ENCODE results near the gene CLEC19A. TPM values are rescaled to one million over a fixed set of nuclear protein-coding genes. Genes with fewer than 3 reads are reported as not detected.

Gene CLEC19A
- total and polyA plus RNA-seq, 2 donors (not counting 3 experiments of a cell fraction or from before 2014, with no cell fraction given): not detected

- Histone ChIP-seq H4K20me1 (replicated peaks; ENCODE audit: control insufficient read depth, extremely low read depth, insufficient read depth, low read length) (no peaks in the 10 kb centered on the region), H3K4me3 (replicated peaks in 1 of 3; ENCODE audit: insufficient read depth in 1 of 3, low read depth in 1 of 3, low read length in 3 of 3) (no peak overlapping the region), H3K9me1 (replicated peaks; ENCODE audit: control insufficient read depth, extremely low read depth, insufficient read depth, low read length) (no peaks in the 10 kb centered on the region), H3K36me3 (ENCODE audit: control insufficient read depth in 2 of 2, extremely low read depth in 1 of 2, insufficient read depth in 2 of 2, low read length in 2 of 2) (no peaks in the 10 kb centered on the region), H3K9me3 (replicated peaks; ENCODE audit: control insufficient read depth, insufficient read depth, low read length) (no peaks in the 10 kb centered on the region), H3K4me1 (ENCODE audit: control insufficient read depth, extremely low read depth, insufficient read depth, low read length) (no peaks in the 10 kb centered on the region), H3K27me3 (ENCODE audit: control insufficient read depth in 2 of 2, insufficient read depth in 2 of 2, low read length in 2 of 2) (no peaks in the 10 kb centered on the region), H2AFZ (ENCODE audit: low read depth, low read length) (no peak overlapping the region), H3K9ac (replicated peaks; ENCODE audit: extremely low read depth, insufficient read depth, low read length) (no peak overlapping the region), H3K79me2 (ENCODE audit: control insufficient read depth, insufficient read depth, low read length) (no peaks in the 10 kb centered on the region), H3K4me2 (ENCODE audit: insufficient read depth, low read length) (no peak overlapping the region), H3K27ac (ENCODE audit: insufficient read depth, low read depth, low read length) (no peak overlapping the region)
- no peak for DNase-seq (ENCODE audit: low read depth, low spot score)
- dilution Hi-C loops (cut with MboI; ENCODE audit: extremely low pct_ligation_motif_present, low sequenced_read_pairs) (no loop called here), intact Hi-C loops (cut with micrococcal nuclease) (no loop called here)
- BruUV-seq (replicated peaks): no TSS peak
- POLR2A ChIA-PET: no interaction called here
- CTCF ChIA-PET: no interaction called here
- no peak for TF ChIP-seq FOS (IDR thresholded peaks at IDR 0.05; ENCODE audit: borderline replicate concordance, insufficient read depth, low read length)
- no peak for TF ChIP-seq JUN (IDR thresholded peaks at IDR 0.05; ENCODE audit: borderline replicate concordance, insufficient read depth, insufficient read length, low read depth)
- TF ChIP-seq CTCF (IDR thresholded peaks at IDR 0.05; ENCODE audit: extremely low read depth in 1 of 2, insufficient read depth in 1 of 2, low read depth in 1 of 2, low read length in 2 of 2): no peak
- TF ChIP-seq EZH2 (IDR thresholded peaks at IDR 0.05; ENCODE audit: borderline replicate concordance, low read depth, low read length, severe bottlenecking): no peak
- TF ChIP-seq MYC (IDR thresholded peaks at IDR 0.05; ENCODE audit: low read depth, low read length): no peak
- TF ChIP-seq GATA2 (IDR thresholded peaks at IDR 0.05; ENCODE audit: insufficient read depth, insufficient read length, low read depth, low read length): no peak
- no peak for TF ChIP-seq POLR2AphosphoS5 (IDR thresholded peaks at IDR 0.05; ENCODE audit: insufficient read depth, low read depth, low read length)
- no peak for TF ChIP-seq POLR2A (IDR thresholded peaks at IDR 0.05; ENCODE audit: low read depth, low read length)
- no peak for TF ChIP-seq MAX (IDR thresholded peaks at IDR 0.05; ENCODE audit: insufficient read depth, insufficient read length)
- FAIRE-seq: no peak
These were observed 22.9 kb downstream of the CLEC19A start for GRCh38 chr16:19308392-19308791.

All from endothelial cell of umbilical vein (primary cell).